ENCODE measurements around the gene MTA1.

GRCh38 chr14:105378199-105378598 is 41.4 kb upstream of the MTA1 start:
- TF ChIP-seq POLR2A (IDR thresholded peaks at IDR 0.05) (no peak), CTCF (IDR thresholded peaks at IDR 0.05) (no peak)

Measured in adrenal gland (tissue), 5 donors.